K562 (cell line): ENCODE measurements around the gene PDE4A. TPM values are rescaled to one million over a fixed set of nuclear protein-coding genes. Genes with fewer than 3 reads are reported as not detected.
A peak's percentile ranks its signal among the peaks of the same experiment; 100 is the strongest.

Source experiments
- CBFA2T2 ChIP-seq: fragments of 450-650 bp; conservative IDR thresholded peaks from 2 replicates; pipeline ENCODE4 v1.6.1; 2017; ENCODE audit warnings: mild to moderate bottlenecking
- CHAMP1 ChIP-seq: fragments of 450-650 bp; IDR thresholded peaks from 2 replicates; pipeline ENCODE4 v1.6.1; 2016; ENCODE audit warnings: mild to moderate bottlenecking
- CHCHD3 ChIP-seq: fragments of 250-450 bp; sonication (Bioruptor Pico); IDR thresholded peaks from 2 replicates; pipeline ENCODE4 v2.1.2; 2022; ENCODE audit warnings: mild to moderate bottlenecking
- EP400 ChIP-seq: fragments of 450-650 bp; IDR thresholded peaks from 2 replicates; pipeline ENCODE4 v1.6.1; 2017; ENCODE audit warnings: antibody characterized with exemption, mild to moderate bottlenecking, moderate library complexity
- GABPB2 ChIP-seq: fragments of 250-450 bp; sonication (Bioruptor Pico); conservative IDR thresholded peaks from 2 replicates; pipeline ENCODE4 v1.5.1; 2021; ENCODE audit warnings: mild to moderate bottlenecking
- KDM5B ChIP-seq: fragments of 200-600 bp; sonication (generic); IDR thresholded peaks from 2 replicates; pipeline ENCODE4 v1.6.1; 2012; ENCODE audit warnings: low read depth, mild to moderate bottlenecking, moderate library complexity, low read length, control low read depth, inconsistent platforms; ENCODE audit not compliant: insufficient replicate concordance
- MBD2 ChIP-seq: sonication (generic); IDR thresholded peaks from 2 replicates; pipeline ENCODE4 v1.6.1; 2016; ENCODE audit warnings: low read depth, borderline replicate concordance
- POLR3A ChIP-seq: IDR thresholded peaks from 2 replicates; pipeline ENCODE4 v1.6.1; 2011; ENCODE audit warnings: borderline replicate concordance, mild to moderate bottlenecking, moderate library complexity; ENCODE audit not compliant: insufficient read length, insufficient read depth; ENCODE audit errors: extremely low read depth
- PTTG1 ChIP-seq: fragments of 450-650 bp; IDR thresholded peaks from 2 replicates; pipeline ENCODE4 v1.6.1; 2016; ENCODE audit warnings: low read depth, mild to moderate bottlenecking, missing genetic modification characterization, missing compliant biosample characterization
- RERE ChIP-seq: sonication (generic); formaldehyde crosslinking; IDR thresholded peaks from 2 replicates; pipeline ENCODE4 v1.8.0; 2023; ENCODE audit warnings: missing genetic modification reagents, mild to moderate bottlenecking, borderline replicate concordance
- SIN3A ChIP-seq, 2 experiments: fragments of 150-350 bp in 1 of 2; IDR thresholded peaks; 2 replicates each; pipeline ENCODE4 v1.6.1; 2011 to 2016; ENCODE audit warnings: borderline replicate concordance in 2 of 2, low read depth in 2 of 2, low read length in 2 of 2, mild to moderate bottlenecking in 2 of 2, moderate library complexity in 2 of 2; ENCODE audit not compliant: control insufficient read depth in 1 of 2
- TFAM ChIP-seq: fragments of 250-450 bp; sonication (Bioruptor Pico); conservative IDR thresholded peaks from 2 replicates; pipeline ENCODE4 v1.5.0; 2021; ENCODE audit warnings: mild to moderate bottlenecking, moderate library complexity
- TSC22D4 ChIP-seq: fragments of 450-650 bp; IDR thresholded peaks from 2 replicates; pipeline ENCODE4 v1.6.1; 2016; ENCODE audit warnings: missing genetic modification characterization, missing biosample characterization, control low read depth
- ZNF41 ChIP-seq: fragments of 250-450 bp; sonication (Bioruptor Pico); conservative IDR thresholded peaks from 2 replicates; pipeline ENCODE4 v1.4.0; 2020; ENCODE audit warnings: mild to moderate bottlenecking
- ZNF707 ChIP-seq: fragments of 250-450 bp; sonication (Bioruptor Pico); conservative IDR thresholded peaks from 2 replicates; pipeline ENCODE4 v1.8.0; 2022; ENCODE audit warnings: inconsistent platforms, mild to moderate bottlenecking, moderate library complexity
- polyA plus RNA-seq, 8 experiments: library from polyadenylated mRNA; depleted of rRNA in 4 of 8; stranded (reverse) in 5 of 8; unstranded in 3 of 8; fragments of >200 nt; fragmentation: Nextera tagmentation in 2 of 8; fragmentation: Illumina TruSeq in 1 of 8; extraction: Ambion mirVana in 2 of 8; extraction: Trizol in 1 of 8; gene quantifications; 2 replicates each; pipeline versions ENCODE4 v1.2.1 to v1.2.3, GENCODE V29; 2011 to 2014; ENCODE audit warnings: inconsistent platforms in 1 of 8, missing spikeins in 1 of 8
- total RNA-seq, 7 experiments: library from RNA; depleted of rRNA in 6 of 7; stranded (reverse); fragments of >200 nt in 6 of 7; fragmentation: Illumina TruSeq in 2 of 7; extraction: Trizol in 2 of 7; gene quantifications; 2 replicates each; pipeline versions ENCODE4 v1.2.1 to v1.2.3, GENCODE V29; 2011 to 2021; ENCODE audit warnings: low replicate concordance in 1 of 7
- TF ChIP-seq, protein P1 (sequence below): fragments of 450-650 bp; formaldehyde crosslinking; conservative IDR thresholded peaks from 2 replicates; pipeline ENCODE4 v1.4.0; 2022; ENCODE audit warnings: mild to moderate bottlenecking, missing genetic modification characterization

PDE4A gene
- total and polyA plus RNA-seq, 9 of the 15 experiments (the other 6 are each of a cell fraction or from before 2014, with no cell fraction given): 0.66 to 26.9 (median 4.6) TPM

DNA sequence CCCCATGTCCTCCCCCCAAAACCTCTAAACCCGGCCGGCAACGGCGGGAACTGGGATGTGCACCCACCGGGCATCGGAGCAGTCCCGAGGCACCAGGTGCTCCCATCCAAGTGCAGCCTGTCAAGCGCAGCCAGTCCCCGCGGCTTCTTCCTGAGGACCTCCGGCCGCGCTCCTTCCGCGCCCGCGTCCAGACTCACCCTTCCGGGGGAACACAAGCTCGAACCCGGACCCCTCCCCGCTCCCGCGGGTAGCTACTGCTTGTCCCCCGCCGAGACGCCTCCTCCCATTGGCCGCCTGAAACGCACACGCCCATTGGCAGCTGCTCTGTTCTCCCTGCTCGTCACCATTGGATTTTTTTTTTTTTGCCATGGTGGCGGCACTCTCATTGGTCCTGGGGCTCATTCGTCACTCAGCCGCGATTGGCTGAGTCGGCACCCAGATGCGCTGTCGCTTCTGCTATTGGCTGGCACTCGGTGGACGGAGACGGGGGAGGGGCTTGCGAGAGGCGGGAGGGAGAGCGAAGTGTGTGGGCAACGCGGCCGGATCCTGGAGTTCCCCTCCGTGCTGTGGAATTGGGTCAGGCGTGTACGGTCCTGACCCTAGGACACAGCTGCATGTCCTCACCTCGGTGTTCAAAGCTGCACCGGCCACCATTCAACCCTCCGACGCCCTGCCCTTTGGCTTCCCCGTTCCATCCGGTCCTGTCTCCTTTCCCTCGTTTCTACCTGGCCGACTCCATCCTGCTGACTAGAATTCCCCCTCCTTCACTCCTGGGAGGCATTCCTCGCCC lies 39.8 kb upstream of the PDE4A start, which contains the start of gene TYK2 (continued):
- TF ChIP-seq TFAM (CRISPR knock-in tag): no peak
- TF ChIP-seq ZNF707 (CRISPR knock-in tag): no peak
- no peak for TF ChIP-seq GABPB2 (CRISPR knock-in tag)
- TF ChIP-seq KDM5B: peak; percentile 92
- TF ChIP-seq, protein P1, sequence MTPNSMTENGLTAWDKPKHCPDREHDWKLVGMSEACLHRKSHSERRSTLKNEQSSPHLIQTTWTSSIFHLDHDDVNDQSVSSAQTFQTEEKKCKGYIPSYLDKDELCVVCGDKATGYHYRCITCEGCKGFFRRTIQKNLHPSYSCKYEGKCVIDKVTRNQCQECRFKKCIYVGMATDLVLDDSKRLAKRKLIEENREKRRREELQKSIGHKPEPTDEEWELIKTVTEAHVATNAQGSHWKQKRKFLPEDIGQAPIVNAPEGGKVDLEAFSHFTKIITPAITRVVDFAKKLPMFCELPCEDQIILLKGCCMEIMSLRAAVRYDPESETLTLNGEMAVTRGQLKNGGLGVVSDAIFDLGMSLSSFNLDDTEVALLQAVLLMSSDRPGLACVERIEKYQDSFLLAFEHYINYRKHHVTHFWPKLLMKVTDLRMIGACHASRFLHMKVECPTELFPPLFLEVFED: no peak
- peak; percentile 99 for TF ChIP-seq MBD2
- TF ChIP-seq PTTG1 (tag): no peak
- peak; percentile 89 for TF ChIP-seq EP400
- TF ChIP-seq SIN3A (IDR thresholded peaks at IDR 0.05; ENCODE audit: borderline replicate concordance in 2 of 2, control insufficient read depth in 1 of 2, low read depth in 2 of 2, low read length in 2 of 2): peak; percentile 63 to 64; a peak in 2 of 4 replicates
- TF ChIP-seq POLR3A: no peak
- TF ChIP-seq CHAMP1: no peak
- TF ChIP-seq CBFA2T2: no peak
- no peak for TF ChIP-seq RERE (CRISPR knock-in tag)
- TF ChIP-seq TSC22D4 (tag): no peak
- no peak for TF ChIP-seq CHCHD3 (CRISPR knock-in tag)
- no peak for TF ChIP-seq ZNF41 (CRISPR knock-in tag)
